Right lobe of liver (tissue), 6 donors: Measurements from ENCODE around the gene PRKN. TPM values are rescaled to one million over a fixed set of nuclear protein-coding genes. Genes with fewer than 3 reads are reported as not detected.

Experiments
- ATAC-seq, 4 donors: fragments of 200-7000 bp; cut with Tn5 transposase; one replicate each; pipeline ENCODE4 v1.9.1; 2020; ENCODE audit warnings: mild to moderate bottlenecking in 4 of 4, moderate library complexity in 4 of 4
- DNase-seq, 3 donors: peaks; one replicate each; pipeline ENCODE4 v3.0.0-alpha.2; 2020
- H3K27ac ChIP-seq, 3 donors: fragments of 200-600 bp; one replicate each; pipeline ENCODE4 v1.8.0; 2022
- H3K27me3 ChIP-seq, 2 donors: fragments of 200-600 bp; one replicate each; pipeline ENCODE4 v1.8.0; 2022
- H3K36me3 ChIP-seq, 4 donors: fragments of 200-600 bp; sonication (generic) in 1 of 4; one replicate each; pipeline versions ENCODE4 v1.5.1 to v1.8.0; 2017 to 2022; ENCODE audit warnings: control low read depth in 1 of 4
- H3K4me1 ChIP-seq, 4 donors: fragments of 200-600 bp; sonication (generic) in 1 of 4; one replicate each; pipeline versions ENCODE4 v1.5.1 to v1.8.0; 2017 to 2022; ENCODE audit warnings: control low read depth in 1 of 4
- H3K4me3 ChIP-seq, 3 donors: fragments of 200-600 bp; one replicate each; pipeline ENCODE4 v1.8.0; 2022
- H3K9me3 ChIP-seq, 4 donors: fragments of 200-600 bp; sonication (generic) in 1 of 4; one replicate each; pipeline versions ENCODE4 v1.5.1 to v1.8.0; 2017 to 2022; ENCODE audit warnings: control low read depth in 1 of 4
- CTCF ChIP-seq, 4 donors: fragments of 200-600 bp in 3 of 4; fragments of 450-650 bp in 1 of 4; IDR thresholded peaks; one replicate each; pipeline versions ENCODE4 v1.5.1 to v1.8.0; 2016 to 2022; ENCODE audit warnings: antibody characterized with exemption in 4 of 4, mild to moderate bottlenecking in 2 of 4
- POLR2A ChIP-seq: fragments of 450-650 bp; IDR thresholded peaks from one replicate; pipeline ENCODE4 v1.6.1; 2017; ENCODE audit warnings: antibody characterized with exemption, mild to moderate bottlenecking
- WGBS: methylation state at CpG from one replicate; pipeline ENCODE4 v1.1.6; 2018; ENCODE audit warnings: low coverage, low lambda C conversion rate; ENCODE audit not compliant: insufficient coverage; ENCODE audit errors: missing lambda C conversion rate; 5-methylcytosine and 5-hydroxymethylcytosine counted together
- intact Hi-C, 2 donors: fragments of 100-400 bp; cut with DNase I; formaldehyde crosslinking; loops; one replicate each; pipeline versions ENCODE4 v1.11.2 to v1.14.1; 2022
- total RNA-seq, 6 experiments: library from RNA; depleted of rRNA in 2 of 6; stranded (reverse); fragments of >200 nt in 2 of 6; fragmentation: NEBNext Ultra II Directional in 3 of 6; extraction: Animal tissue kit (Norgen Biotek cat#: 25700) in 3 of 6; gene quantifications; one replicate each; pipeline versions ENCODE4 v1.1.0 to v1.2.4, GENCODE V29; 2016 to 2023
- donor health status: DM: no; HTN: yes; CAD: no.
- donor health status: DM: no; HTN: no; CAD: no.
- donor health status: DM: no; HTN: no; CAD: no.
- donor health status: DM: no; HTN: yes; CAD: no.
- donor health status: DM: no; HTN: yes; CAD: no.

The PRKN gene
- total RNA-seq, 6 experiments from 2014 or later, result 1.1 to 3.7 (median 2.2) TPM

GRCh38 chr6:162076816-162077215 is 650.8 kb downstream of the PRKN start:
- H3K27me3 ChIP-seq, result no peaks in the 10 kb centered on the region
- H3K9me3 ChIP-seq, result no peaks in the 10 kb centered on the region
- no peak overlapping the region for H3K4me3 ChIP-seq
- TF ChIP-seq CTCF (IDR thresholded peaks at IDR 0.05) (no peak), POLR2A (no peak)
- H3K4me1 ChIP-seq, result no peaks in the 10 kb centered on the region
- H3K27ac ChIP-seq, result no peak overlapping the region
- H3K36me3 ChIP-seq, result no peaks in the 10 kb centered on the region
- 78% methylated on average over 3 of the region's 4 CpGs for WGBS
- no peak for ATAC-seq
- intact Hi-C loops, result no loop called here
- DNase-seq, result no peak

GRCh38 chr6:162074641-162075275 is 652.8 kb downstream of the PRKN start:
- intact Hi-C loops, result no loop called here
- H3K9me3 ChIP-seq, result no peaks in the 10 kb centered on the region
- TF ChIP-seq CTCF (IDR thresholded peaks at IDR 0.05) (no peak), POLR2A (no peak)
- DNase-seq, result no peak
- no peak overlapping the region for H3K27ac ChIP-seq
- H3K36me3 ChIP-seq, result no peaks in the 10 kb centered on the region
- H3K27me3 ChIP-seq, result no peaks in the 10 kb centered on the region
- no peak overlapping the region for H3K4me3 ChIP-seq
- WGBS, result 83% methylated on average over 10 of the region's 10 CpGs
- no peak for ATAC-seq
- H3K4me1 ChIP-seq, result no peaks in the 10 kb centered on the region

- intact Hi-C loops, result no loop called here
- no peak for DNase-seq
- H3K4me3 ChIP-seq, result no peak overlapping the region
- 17% methylated on average over 1 of the region's 5 CpGs for whole genome bisulfite sequencing
- H3K27ac ChIP-seq, result no peak overlapping the region
- no peaks in the 10 kb centered on the region for H3K9me3 ChIP-seq
- H3K36me3 ChIP-seq, result no peaks in the 10 kb centered on the region
- TF ChIP-seq CTCF (IDR thresholded peaks at IDR 0.05) (no peak), POLR2A (no peak)
- H3K27me3 ChIP-seq, result no peaks in the 10 kb centered on the region
- no peak for ATAC-seq
- no peaks in the 10 kb centered on the region for H3K4me1 ChIP-seq
Measured at GRCh38 chr6:162070639-162071038, 656.9 kb downstream of the PRKN start.

GRCh38 chr6:162069995-162070394 is 657.6 kb downstream of the PRKN start:
- Histone ChIP-seq H3K9me3 (no peaks in the 10 kb centered on the region), H3K27me3 (no peaks in the 10 kb centered on the region), H3K27ac (no peak overlapping the region), H3K4me1 (no peaks in the 10 kb centered on the region), H3K4me3 (no peak overlapping the region), H3K36me3 (no peaks in the 10 kb centered on the region)
- intact Hi-C loops, result no loop called here
- ATAC-seq (no peak), DNase-seq (no peak)
- WGBS, result 100% methylated on average over 2 of the region's 2 CpGs
- TF ChIP-seq POLR2A, result no peak
- no peak for TF ChIP-seq CTCF (IDR thresholded peaks at IDR 0.05)

- 82% methylated on average over 4 of the region's 4 CpGs for WGBS
- H3K27ac ChIP-seq, result no peak overlapping the region
- intact Hi-C loops, result no loop called here
- H3K4me1 ChIP-seq, result no peaks in the 10 kb centered on the region
- H3K9me3 ChIP-seq, result no peaks in the 10 kb centered on the region
- no peaks in the 10 kb centered on the region for H3K36me3 ChIP-seq
- H3K4me3 ChIP-seq, result no peak overlapping the region
- ATAC-seq (no peak), DNase-seq (no peak)
- TF ChIP-seq POLR2A, result no peak
- TF ChIP-seq CTCF (IDR thresholded peaks at IDR 0.05), result no peak
- H3K27me3 ChIP-seq, result no peaks in the 10 kb centered on the region
Measured at GRCh38 chr6:162068340-162068739, 659.2 kb downstream of the PRKN start.
